Measurements from ENCODE around the gene HOOK1.

HOOK1 gene

DNA sequence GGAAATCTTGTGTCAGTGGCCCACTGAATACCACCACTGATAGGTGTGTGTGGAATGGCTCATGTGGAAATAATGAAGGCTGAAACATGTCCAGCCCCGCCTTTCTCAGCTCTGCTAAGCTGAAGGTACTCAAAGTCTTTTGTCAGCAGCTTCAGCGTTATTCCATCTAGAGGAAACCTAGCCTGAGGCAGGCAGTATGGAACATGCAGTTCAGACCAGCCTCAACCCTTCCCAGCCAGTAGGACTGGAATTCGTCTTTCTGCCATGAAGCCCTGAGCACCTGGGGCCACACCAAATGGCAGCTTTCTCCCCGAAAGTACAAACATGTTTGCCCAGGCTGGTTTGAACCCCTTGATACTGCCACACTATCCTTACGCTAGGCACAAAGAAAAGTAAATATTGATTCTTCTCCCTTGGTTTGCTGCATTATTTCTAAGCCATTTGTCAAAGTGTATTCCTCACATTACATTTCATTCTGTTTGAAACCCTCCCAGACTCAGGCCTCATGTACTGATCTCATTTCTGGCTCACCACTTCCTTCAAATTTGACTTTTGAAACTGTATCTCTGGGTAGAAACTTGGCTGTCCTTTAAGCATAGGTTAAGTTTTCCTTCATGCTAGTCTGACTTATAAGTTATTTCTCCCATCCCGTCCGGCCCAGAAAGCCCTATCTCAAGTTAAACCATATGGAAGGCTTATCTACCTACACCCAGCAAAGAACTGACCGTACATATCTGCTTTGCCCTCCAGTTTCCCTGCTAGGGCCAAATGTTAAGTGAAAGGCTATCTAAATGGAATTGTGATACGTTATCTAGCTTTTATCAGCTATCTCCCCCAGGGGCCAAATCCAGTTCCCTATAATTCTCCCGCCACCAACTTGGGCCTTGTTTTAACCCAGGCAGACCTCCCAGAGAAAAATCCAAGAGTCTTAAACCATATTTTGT is 45.7 kb upstream of the HOOK1 start:
- Histone ChIP-seq H3K4me3 (ENCODE audit: low read depth, low read length) (no peak overlapping the region), H3K9ac (no peak overlapping the region), H3K9me3 (ENCODE audit: control insufficient read depth, low read length) (no peaks in the 10 kb centered on the region), H3K79me2 (no peaks in the 10 kb centered on the region), H3K4me2 (ENCODE audit: low read length) (no peak overlapping the region), H3K27me3 (ENCODE audit: control insufficient read depth, insufficient read depth, low read length) (no peaks in the 10 kb centered on the region), H2AFZ (no peak overlapping the region), H3K36me3 (ENCODE audit: control insufficient read depth, insufficient read depth, low read length) (no peaks in the 10 kb centered on the region), H3K4me1 (no peaks in the 10 kb centered on the region), H3K27ac (no peak overlapping the region)
- TF ChIP-seq, protein P1, sequence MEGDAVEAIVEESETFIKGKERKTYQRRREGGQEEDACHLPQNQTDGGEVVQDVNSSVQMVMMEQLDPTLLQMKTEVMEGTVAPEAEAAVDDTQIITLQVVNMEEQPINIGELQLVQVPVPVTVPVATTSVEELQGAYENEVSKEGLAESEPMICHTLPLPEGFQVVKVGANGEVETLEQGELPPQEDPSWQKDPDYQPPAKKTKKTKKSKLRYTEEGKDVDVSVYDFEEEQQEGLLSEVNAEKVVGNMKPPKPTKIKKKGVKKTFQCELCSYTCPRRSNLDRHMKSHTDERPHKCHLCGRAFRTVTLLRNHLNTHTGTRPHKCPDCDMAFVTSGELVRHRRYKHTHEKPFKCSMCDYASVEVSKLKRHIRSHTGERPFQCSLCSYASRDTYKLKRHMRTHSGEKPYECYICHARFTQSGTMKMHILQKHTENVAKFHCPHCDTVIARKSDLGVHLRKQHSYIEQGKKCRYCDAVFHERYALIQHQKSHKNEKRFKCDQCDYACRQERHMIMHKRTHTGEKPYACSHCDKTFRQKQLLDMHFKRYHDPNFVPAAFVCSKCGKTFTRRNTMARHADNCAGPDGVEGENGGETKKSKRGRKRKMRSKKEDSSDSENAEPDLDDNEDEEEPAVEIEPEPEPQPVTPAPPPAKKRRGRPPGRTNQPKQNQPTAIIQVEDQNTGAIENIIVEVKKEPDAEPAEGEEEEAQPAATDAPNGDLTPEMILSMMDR (IDR thresholded peaks at IDR 0.05): no peak

DNA sequence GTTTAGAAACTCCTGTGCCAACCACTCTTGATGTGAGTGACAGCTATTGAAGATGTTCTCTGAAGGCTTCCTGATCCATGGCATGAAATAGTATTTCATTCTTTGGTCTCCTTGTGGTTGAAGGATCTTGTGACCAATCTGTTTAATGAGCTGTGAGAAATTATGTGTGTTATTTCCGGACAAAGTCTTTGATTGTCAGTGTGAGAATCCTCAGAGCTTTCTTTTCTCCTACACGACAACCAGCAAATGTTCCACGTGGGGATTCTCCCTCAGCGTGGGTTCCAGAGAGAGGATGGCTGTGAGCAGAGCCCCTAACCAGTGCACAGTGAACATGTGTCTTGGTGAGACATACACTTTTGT is 45.0 kb upstream of the HOOK1 start:
- no peak overlapping the region for H2AFZ ChIP-seq
- TF ChIP-seq, protein P1 (IDR thresholded peaks at IDR 0.05): no peak
- H3K27me3 ChIP-seq (ENCODE audit: control insufficient read depth, insufficient read depth, low read length): no peaks in the 10 kb centered on the region
- no peaks in the 10 kb centered on the region for H3K4me1 ChIP-seq
- no peak overlapping the region for H3K9ac ChIP-seq
- no peaks in the 10 kb centered on the region for H3K9me3 ChIP-seq (ENCODE audit: control insufficient read depth, low read length)
- no peak overlapping the region for H3K4me2 ChIP-seq (ENCODE audit: low read length)
- no peak overlapping the region for H3K27ac ChIP-seq
- H3K36me3 ChIP-seq (ENCODE audit: control insufficient read depth, insufficient read depth, low read length): no peaks in the 10 kb centered on the region
- H3K4me3 ChIP-seq (ENCODE audit: low read depth, low read length): no peak overlapping the region
- H3K79me2 ChIP-seq: no peaks in the 10 kb centered on the region

DNA sequence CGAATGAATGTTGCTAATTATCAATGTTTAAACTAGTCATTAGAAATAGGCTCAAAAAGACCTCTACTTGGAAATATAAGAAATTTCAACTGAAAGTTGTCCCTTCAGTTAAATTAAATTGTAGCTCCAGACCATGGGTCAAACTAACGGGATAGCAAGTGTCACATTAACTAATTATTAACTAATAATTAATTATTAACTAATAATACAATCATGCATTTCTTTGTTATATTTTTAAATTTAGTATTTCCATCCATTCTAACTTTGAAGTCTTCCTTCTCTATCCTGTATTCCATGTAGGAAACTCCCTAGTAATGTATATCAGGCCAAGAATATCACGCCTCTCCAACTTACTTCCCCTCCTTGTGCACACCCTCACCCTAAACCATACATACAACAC is 43.4 kb upstream of the HOOK1 start:
- no peak overlapping the region for H3K4me3 ChIP-seq (ENCODE audit: low read depth, low read length)
- TF ChIP-seq, protein P1 (IDR thresholded peaks at IDR 0.05): no peak
- H3K79me2 ChIP-seq: no peaks in the 10 kb centered on the region
- no peaks in the 10 kb centered on the region for H3K9me3 ChIP-seq (ENCODE audit: control insufficient read depth, low read length)
- H3K27ac ChIP-seq: no peak overlapping the region
- no peaks in the 10 kb centered on the region for H3K4me1 ChIP-seq
- no peak overlapping the region for H3K9ac ChIP-seq
- no peak overlapping the region for H3K4me2 ChIP-seq (ENCODE audit: low read length)
- no peaks in the 10 kb centered on the region for H3K27me3 ChIP-seq (ENCODE audit: control insufficient read depth, insufficient read depth, low read length)
- H3K36me3 ChIP-seq (ENCODE audit: control insufficient read depth, insufficient read depth, low read length): no peaks in the 10 kb centered on the region
- no peak overlapping the region for H2AFZ ChIP-seq

DNA sequence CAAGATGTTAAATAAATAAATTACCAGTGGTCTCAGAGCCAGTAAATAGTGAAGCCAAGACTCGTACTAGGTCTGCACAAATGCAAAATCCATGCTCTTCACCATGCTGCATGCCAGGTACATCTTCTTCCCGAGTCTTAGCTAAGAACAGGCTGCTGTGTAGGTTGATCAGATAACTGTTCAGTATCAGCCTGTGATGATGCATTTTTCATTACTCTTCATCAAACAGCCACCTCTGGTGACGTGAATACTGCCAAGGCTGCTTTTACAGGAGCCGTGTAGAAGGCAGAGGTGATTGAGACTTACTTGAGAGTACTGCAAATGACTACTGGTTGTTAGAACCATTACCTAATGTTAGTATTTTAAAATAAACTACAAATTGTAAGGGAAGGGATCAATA is 39.3 kb upstream of the HOOK1 start:
- H3K4me2 ChIP-seq (ENCODE audit: low read length): no peak overlapping the region
- no peak overlapping the region for H3K27ac ChIP-seq

More for the DNA sequence above, 39.3 kb upstream of the HOOK1 start:
- Histone ChIP-seq H3K79me2 (no peaks in the 10 kb centered on the region), H3K27me3 (ENCODE audit: control insufficient read depth, insufficient read depth, low read length) (no peaks in the 10 kb centered on the region), H3K9me3 (ENCODE audit: control insufficient read depth, low read length) (no peaks in the 10 kb centered on the region), H3K9ac (no peak overlapping the region), H3K4me1 (no peaks in the 10 kb centered on the region), H2AFZ (no peak overlapping the region), H3K36me3 (ENCODE audit: control insufficient read depth, insufficient read depth, low read length) (no peaks in the 10 kb centered on the region), H3K4me3 (ENCODE audit: low read depth, low read length) (no peak overlapping the region)
- TF ChIP-seq, protein P1 (IDR thresholded peaks at IDR 0.05): no peak

All from parathyroid adenoma (tissue), 2 donors.